GM23248 (cell line): ENCODE results near the gene NAALADL2.

ENCODE experiments used
- EZH2 ChIP-seq: fragments of 200-600 bp; sonication (generic); IDR thresholded peaks from 2 replicates; pipeline ENCODE4 v1.6.1; 2018; ENCODE audit warnings: antibody characterized with exemption, mild to moderate bottlenecking; ENCODE audit not compliant: insufficient read depth, poor library complexity, severe bottlenecking
- EZH2phosphoT487 ChIP-seq: fragments of 200-600 bp; sonication (generic); IDR thresholded peaks from 2 replicates; pipeline ENCODE4 v1.6.1; 2018; ENCODE audit warnings: antibody characterized with exemption, moderate library complexity, mild to moderate bottlenecking, low read depth; ENCODE audit not compliant: insufficient read depth

DNA sequence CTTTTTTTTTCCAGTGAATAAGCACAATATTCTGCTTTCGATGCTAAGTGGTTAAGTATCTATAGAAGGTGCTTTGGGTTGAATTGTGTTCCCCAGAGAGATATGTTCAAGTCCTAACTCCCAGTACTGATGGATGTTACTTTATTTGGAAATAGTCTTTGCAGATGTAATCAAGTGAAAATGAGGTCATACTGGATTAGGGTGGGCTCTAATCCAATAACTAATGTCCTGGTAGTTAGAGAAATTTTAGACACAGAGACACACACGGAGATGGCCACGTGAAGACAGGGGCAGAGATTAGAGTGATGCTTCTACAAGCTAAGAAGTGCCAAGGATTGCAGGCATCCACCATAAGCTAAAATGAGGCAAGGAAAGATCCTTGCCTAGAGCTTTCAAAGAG is 662.3 kb downstream of the NAALADL2 start:
- TF ChIP-seq EZH2 (no peak), EZH2phosphoT487 (no peak)
